ENCODE results near the gene NDUFB2.
"Not testable (repeated sequence)": the region's sequence is repeated elsewhere in the genome, so short reads cannot be mapped to it uniquely, and the experiment has no call there.

NDUFB2 gene

GRCh38 chr7:140734096-140734495 is 37.6 kb downstream of the NDUFB2 start:
- DNase-seq (ENCODE audit: low read depth, low spot score) = no peak

- no peak for DNase-seq (ENCODE audit: low read depth, low spot score)
These were observed 38.2 kb downstream of the NDUFB2 start for GRCh38 chr7:140734729-140735128.

- DNase-seq (ENCODE audit: low read depth, low spot score) = no peak
These were observed 41.8 kb downstream of the NDUFB2 start for GRCh38 chr7:140738280-140738679.

DNA sequence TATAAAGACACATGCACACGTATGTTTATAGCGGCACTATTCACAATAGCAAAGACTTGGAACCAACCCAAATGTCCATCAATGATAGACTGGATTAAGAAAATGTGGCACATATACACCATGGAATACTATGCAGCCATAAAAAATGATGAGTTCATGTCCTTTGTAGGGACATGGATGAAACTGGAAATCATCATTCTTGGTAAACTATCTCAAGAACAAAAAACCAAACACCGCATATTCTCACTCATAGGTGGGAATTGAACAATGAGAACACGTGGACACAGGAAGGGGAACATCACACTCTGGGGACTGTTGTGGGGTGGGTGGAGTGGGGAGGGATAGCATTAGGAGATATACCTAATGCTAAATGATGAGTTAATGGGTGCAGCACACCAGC is 46.7 kb downstream of the NDUFB2 start:
- not testable (repeated sequence) for DNase-seq (ENCODE audit: low read depth, low spot score)

DNA sequence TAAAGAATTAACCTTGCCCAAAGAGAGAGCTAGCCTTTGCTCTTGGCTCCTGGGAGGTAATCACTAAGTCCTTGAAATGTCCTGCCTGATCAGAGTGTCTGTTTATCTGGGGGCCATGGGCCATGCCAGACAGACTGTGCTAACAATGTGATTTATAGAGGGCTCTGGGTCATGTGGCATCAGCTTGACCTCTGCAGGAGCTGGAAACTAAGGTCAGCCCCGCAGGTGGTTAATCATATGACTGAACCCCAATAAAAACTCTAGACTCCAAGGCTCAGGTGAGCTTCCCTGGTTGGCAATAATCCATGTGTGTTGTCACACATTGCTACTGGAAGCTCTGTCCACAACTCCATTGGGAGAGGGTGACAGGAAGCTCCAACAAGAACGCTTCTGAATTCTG is 47.5 kb downstream of the NDUFB2 start:
- no peak for DNase-seq (ENCODE audit: low read depth, low spot score)

DNA sequence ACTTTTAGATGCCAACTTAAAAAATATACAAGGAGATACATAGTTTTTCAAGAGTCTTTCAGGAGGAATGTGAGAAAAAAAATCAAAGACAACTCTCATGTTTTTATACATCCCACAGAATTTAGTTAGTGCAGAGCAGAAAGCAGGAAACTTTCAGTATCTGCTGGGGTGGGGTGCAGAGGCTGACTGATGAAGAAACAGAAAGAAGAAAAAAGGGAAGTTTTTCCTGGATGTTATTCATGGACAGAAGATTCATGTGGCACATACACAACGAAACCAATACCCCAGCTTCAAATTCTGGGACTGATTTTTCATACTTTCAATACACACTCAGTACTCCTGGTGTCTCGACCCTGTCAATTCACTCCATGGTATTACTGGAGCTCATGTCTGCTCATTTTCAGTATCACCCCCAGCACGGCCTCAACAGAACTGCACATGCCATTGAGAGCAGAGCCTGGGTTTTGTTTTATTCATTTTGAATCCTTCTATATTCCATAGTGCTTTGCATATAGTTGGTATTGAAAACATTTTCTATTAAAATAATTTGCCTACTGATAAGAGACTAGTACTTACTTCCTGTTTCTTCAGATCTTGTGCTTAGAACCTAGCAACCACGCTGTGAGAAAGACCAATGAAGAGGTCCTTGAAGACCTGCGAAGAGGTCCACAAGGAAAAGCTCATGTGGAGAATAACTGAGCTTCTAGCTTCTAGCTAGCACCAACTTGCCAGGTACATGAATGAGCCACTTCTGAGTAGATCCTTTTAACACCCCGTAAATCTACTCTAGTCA is 49.0 kb downstream of the NDUFB2 start:
- no peak for DNase-seq (ENCODE audit: low read depth, low spot score)

- no peak for DNase-seq (ENCODE audit: low read depth, low spot score)
These were observed 50.2 kb downstream of the NDUFB2 start for GRCh38 chr7:140746751-140747150.

- DNase-seq (ENCODE audit: low read depth, low spot score) = no peak
These were observed 56.0 kb downstream of the NDUFB2 start for GRCh38 chr7:140752533-140752932.

DNA sequence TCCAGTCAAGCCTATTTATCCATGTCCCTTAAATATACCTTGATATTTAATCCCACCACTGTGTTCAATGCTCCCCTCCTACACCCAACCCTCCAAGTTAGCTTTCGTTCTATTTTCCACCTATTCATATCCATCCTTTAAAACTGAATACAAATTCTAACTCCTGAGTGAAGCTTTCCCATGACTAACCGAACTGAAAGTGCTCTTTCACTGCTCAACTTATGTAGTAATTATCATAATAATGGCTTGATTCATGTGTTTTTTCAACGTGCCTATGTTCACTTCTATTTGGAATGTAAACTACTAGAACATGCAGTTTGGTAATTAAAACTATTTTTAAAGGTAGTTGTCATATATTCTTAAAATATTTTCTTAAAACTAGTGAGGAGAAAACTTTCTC is 58.0 kb downstream of the NDUFB2 start:
- DNase-seq (ENCODE audit: low read depth, low spot score) = no peak
